Naive thymus-derived CD8-positive, alpha-beta T cell (primary cell): ENCODE data around the gene USP28. TPM values are rescaled to one million over a fixed set of nuclear protein-coding genes. Genes with fewer than 3 reads are reported as not detected.
A peak's percentile ranks its signal among the peaks of the same experiment; 100 is the strongest.

Experiments used
- ATAC-seq, 2 donors: fragments of 150-1000 bp; cut with Tn5 transposase in 1 of 2; sonication (Bioruptor Pico), chemical (Tn5 transposase) in 1 of 2; 1 replicate in 1 of 2; 2 replicates in 1 of 2; pipeline ENCODE4 v1.10.0; 2021; ENCODE audit warnings: mild to moderate bottlenecking in 2 of 2, moderate library complexity in 2 of 2
- POLR2A ChIA-PET: fragments of 350-600 bp; sonication (Branson Sonifier 250); formaldehyde crosslinking; loops from one replicate; lab custom pipeline; 2021; ENCODE audit warnings: antibody characterized with exemption; lab: Charles Lee
- DNase-seq, 10 donors: peaks; one replicate each; pipeline versions ENCODE4 v3.0.0 to v3.0.0-alpha.2; 2020 to 2022
- H3K27ac Mint-ChIP-seq, 10 donors: one replicate each; pipeline ENCODE4 v1.8.0; 2020 to 2022; ENCODE audit warnings: mild to moderate bottlenecking in 10 of 10, mixed read lengths in 10 of 10, moderate library complexity in 4 of 10, inconsistent platforms in 1 of 10
- H3K27me3 Mint-ChIP-seq, 5 donors: one replicate each; pipeline ENCODE4 v1.8.0; 2021 to 2022; ENCODE audit warnings: mixed read lengths in 5 of 5
- H3K36me3 Mint-ChIP-seq, 3 donors: one replicate each; pipeline ENCODE4 v1.8.0; 2020 to 2022; ENCODE audit warnings: mixed read lengths in 3 of 3, mild to moderate bottlenecking in 2 of 3, inconsistent platforms in 1 of 3
- H3K4me1 Mint-ChIP-seq, 4 donors: one replicate each; pipeline ENCODE4 v1.8.0; 2021 to 2022; ENCODE audit warnings: mixed read lengths in 4 of 4
- H3K4me3 Mint-ChIP-seq, 10 donors: one replicate each; pipeline ENCODE4 v1.8.0; 2020 to 2022; ENCODE audit warnings: mild to moderate bottlenecking in 10 of 10, mixed read lengths in 10 of 10, moderate library complexity in 6 of 10, inconsistent platforms in 1 of 10
- H3K9me3 Mint-ChIP-seq, 9 donors: one replicate each; pipeline ENCODE4 v1.8.0; 2020 to 2022; ENCODE audit warnings: mixed read lengths in 9 of 9, mild to moderate bottlenecking in 3 of 9, inconsistent platforms in 1 of 9, moderate library complexity in 1 of 9
- polyA plus RNA-seq, 3 donors: library from polyadenylated mRNA; unstranded; fragments of 300-500 nt; fragmentation: Illumina TruSeq; gene quantifications; one replicate each; pipeline ENCODE4 v1.2.3, GENCODE V29; 2021
- total RNA-seq, 8 experiments: library from RNA in 2 of 8; stranded (reverse) in 2 of 8; gene quantifications; one replicate each; pipeline ENCODE4 v1.2.3 and lab custom pipeline; 2021 to 2026

USP28 gene
- total and polyA plus RNA-seq, 5 experiments from 2014 or later = 13.7 to 69.1 (median 22.0) TPM

DNA sequence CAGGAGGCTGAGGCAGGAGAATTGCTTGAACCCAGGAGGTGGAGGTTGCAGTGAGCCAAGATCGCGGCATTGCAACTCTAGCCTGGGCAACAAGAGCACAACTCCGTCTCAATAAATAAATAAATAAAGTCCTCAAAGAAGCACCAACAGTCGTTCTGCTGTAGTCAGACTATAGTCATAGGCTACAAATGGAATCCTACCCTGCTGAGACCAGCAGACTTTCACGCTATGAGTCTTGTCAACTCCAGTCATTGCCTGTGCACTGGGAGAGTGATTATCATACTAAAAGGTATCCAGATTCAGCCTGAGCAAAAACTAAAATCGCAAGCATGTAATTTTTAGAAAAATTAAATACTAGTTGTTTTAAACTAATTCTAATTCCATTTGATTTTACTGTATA is 19.6 kb downstream of the USP28 start:
- Mint-ChIP-seq H3K4me1 (peaks cover 5 to 25% (median 8%) of the 10 kb centered on the region in 4 donors), H3K4me3 (no peak overlapping the region), H3K27ac (no peak overlapping the region), H3K27me3 (no peaks in the 10 kb centered on the region), H3K9me3 (no peaks in the 10 kb centered on the region), H3K36me3 (peaks cover 6 to 27% (median 13%) of the 10 kb centered on the region in 3 donors)
- ATAC-seq (no peak), DNase-seq (no peak)
- POLR2A ChIA-PET = no interaction called here

DNA sequence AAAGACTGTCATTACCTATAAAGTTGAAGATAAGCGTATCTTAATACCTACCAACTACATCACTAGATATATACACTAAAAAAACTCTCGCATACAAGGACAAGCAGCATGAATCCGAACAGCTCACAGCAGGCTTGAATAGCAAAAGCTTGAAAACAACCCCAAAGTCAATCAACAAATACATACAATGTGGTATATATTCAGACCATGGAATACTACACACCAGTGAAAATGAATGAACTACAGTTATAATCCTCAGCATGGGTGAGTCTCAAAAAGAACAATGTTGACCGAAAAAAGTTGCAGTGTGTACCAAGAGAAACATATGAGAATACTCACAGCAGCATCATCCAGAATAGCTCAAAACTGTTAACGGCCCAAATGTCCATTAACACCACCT is 25.2 kb downstream of the USP28 start:
- peaks cover 14 to 54% (median 32%) of the 10 kb centered on the region in 3 donors for H3K36me3 Mint-ChIP-seq
- no peak for ATAC-seq

GRCh38 chr11:113849713-113850112 is 25.7 kb downstream of the USP28 start:
- POLR2A ChIA-PET = no interaction called here
- Mint-ChIP-seq H3K36me3 (peaks cover 14 to 54% (median 32%) of the 10 kb centered on the region in 3 donors), H3K27ac (no peak overlapping the region), H3K4me3 (no peak overlapping the region), H3K4me1 (peaks cover 0 to 5% (median 1%) of the 10 kb centered on the region in 4 donors), H3K27me3 (no peaks in the 10 kb centered on the region), H3K9me3 (no peaks in the 10 kb centered on the region)
- ATAC-seq = no peak
- no peak for DNase-seq

More for the DNA sequence above, 25.2 kb downstream of the USP28 start:
- no peak overlapping the region for H3K27ac Mint-ChIP-seq
- no peaks in the 10 kb centered on the region for H3K9me3 Mint-ChIP-seq
- POLR2A ChIA-PET = no interaction called here
- no peak overlapping the region for H3K4me3 Mint-ChIP-seq
- no peak for DNase-seq
- peaks cover 0 to 5% (median 1%) of the 10 kb centered on the region in 4 donors for H3K4me1 Mint-ChIP-seq
- no peaks in the 10 kb centered on the region for H3K27me3 Mint-ChIP-seq

- no peak for DNase-seq
- no peak for ATAC-seq
- H3K27ac Mint-ChIP-seq = peak overlapping the region in 2 of 10 donors; percentile 21 to 30
- H3K36me3 Mint-ChIP-seq = peaks cover 14 to 52% (median 42%) of the 10 kb centered on the region in 3 donors
- H3K27me3 Mint-ChIP-seq = no peaks in the 10 kb centered on the region
- POLR2A ChIA-PET = no interaction called here
- H3K4me3 Mint-ChIP-seq = no peak overlapping the region
- H3K9me3 Mint-ChIP-seq = no peaks in the 10 kb centered on the region
- H3K4me1 Mint-ChIP-seq = peaks cover 0 to 5% (median 1%) of the 10 kb centered on the region in 4 donors
Measured at GRCh38 chr11:113847580-113847979, 27.8 kb downstream of the USP28 start.

- H3K4me1 Mint-ChIP-seq = peaks cover 0 to 5% (median 1%) of the 10 kb centered on the region in 4 donors
- H3K4me3 Mint-ChIP-seq = no peak overlapping the region
- DNase-seq (no peak), ATAC-seq (no peak)
- POLR2A ChIA-PET = no interaction called here
- peak overlapping the region in 2 of 10 donors; percentile 1 to 21 for H3K27ac Mint-ChIP-seq
- H3K9me3 Mint-ChIP-seq = no peaks in the 10 kb centered on the region
- H3K27me3 Mint-ChIP-seq = no peaks in the 10 kb centered on the region
- H3K36me3 Mint-ChIP-seq = peaks cover 14 to 47% (median 38%) of the 10 kb centered on the region in 3 donors
Measured at GRCh38 chr11:113847111-113847510, 28.3 kb downstream of the USP28 start.

DNA sequence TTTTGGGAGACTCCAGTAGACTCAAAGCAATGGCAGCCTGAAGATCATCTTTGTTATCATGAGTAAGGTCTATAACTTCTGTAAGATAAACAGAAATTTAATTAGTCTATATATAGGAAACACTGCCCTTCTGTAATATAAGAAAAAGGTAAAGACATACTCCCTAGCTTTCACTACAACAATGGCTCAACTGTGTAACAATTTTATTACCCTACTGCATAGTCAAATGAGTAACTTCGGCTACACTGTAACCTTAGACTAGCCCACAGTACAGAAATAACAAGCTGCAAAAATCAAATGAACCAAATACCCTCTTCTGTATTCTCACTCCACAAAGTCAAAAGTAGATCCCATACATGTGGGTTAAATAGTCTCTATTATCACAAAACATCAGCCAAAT is 33.7 kb downstream of the USP28 start:
- POLR2A ChIA-PET = no interaction called here
- ATAC-seq (no peak), DNase-seq (no peak)
- H3K36me3 Mint-ChIP-seq = peaks cover 9 to 33% (median 24%) of the 10 kb centered on the region in 3 donors
- peaks cover 0 to 20% (median 0%) of the 10 kb centered on the region in 4 donors for H3K4me1 Mint-ChIP-seq
- peak overlapping the region in 2 of 10 donors; percentile 34 to 60 for H3K4me3 Mint-ChIP-seq
- no peaks in the 10 kb centered on the region for H3K9me3 Mint-ChIP-seq
- no peaks in the 10 kb centered on the region for H3K27me3 Mint-ChIP-seq
- peak overlapping the region in 3 of 10 donors; percentile 8 to 69 (median 14) for H3K27ac Mint-ChIP-seq

DNA sequence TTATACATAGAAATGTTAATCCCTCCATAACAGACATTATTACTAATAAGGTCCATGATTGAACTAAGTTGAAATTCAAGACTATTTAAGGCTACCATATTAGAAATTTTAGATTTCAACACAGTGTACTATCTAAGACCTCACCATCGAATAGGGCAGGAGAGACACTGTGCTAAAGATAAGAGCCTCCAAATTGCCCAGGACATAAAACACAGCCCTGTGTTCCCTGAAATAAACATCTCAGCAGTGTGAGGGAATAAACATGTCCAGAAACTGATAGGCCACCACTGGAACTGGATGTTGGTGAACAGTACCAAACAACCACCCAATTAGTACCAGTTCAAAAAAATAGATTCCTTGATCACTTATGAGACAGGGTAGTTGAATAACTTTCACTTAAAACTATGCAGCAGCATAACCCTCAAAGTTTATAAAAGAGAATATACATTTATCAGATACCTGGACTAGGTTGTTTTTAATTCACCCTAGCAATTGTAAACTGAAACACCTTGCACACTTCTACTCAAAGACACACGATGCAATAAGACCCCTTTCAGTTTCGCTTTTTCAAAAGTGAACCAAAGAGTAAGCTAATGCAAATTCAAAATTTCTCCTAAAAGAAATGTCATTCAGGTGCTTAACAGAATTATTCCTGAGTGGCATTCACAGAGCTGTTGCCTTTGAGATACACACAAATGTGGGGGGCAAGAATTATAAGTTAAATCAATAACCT is 34.3 kb downstream of the USP28 start:
- DNase-seq = no peak
- peak overlapping the region in 2 of 10 donors; percentile 34 to 60 for H3K4me3 Mint-ChIP-seq
- peaks cover 9 to 33% (median 24%) of the 10 kb centered on the region in 3 donors for H3K36me3 Mint-ChIP-seq
- no peaks in the 10 kb centered on the region for H3K27me3 Mint-ChIP-seq
- H3K4me1 Mint-ChIP-seq = peaks cover 0 to 20% (median 0%) of the 10 kb centered on the region in 4 donors
- peak overlapping the region in 3 of 10 donors; percentile 8 to 69 (median 14) for H3K27ac Mint-ChIP-seq
- H3K9me3 Mint-ChIP-seq = no peaks in the 10 kb centered on the region
- no peak for ATAC-seq
- POLR2A ChIA-PET = no interaction called here

- no peaks in the 10 kb centered on the region for H3K9me3 Mint-ChIP-seq
- no peaks in the 10 kb centered on the region for H3K27me3 Mint-ChIP-seq
- peak overlapping the region in 2 of 10 donors; percentile 8 to 45 for H3K27ac Mint-ChIP-seq
- peaks cover 0 to 20% (median 0%) of the 10 kb centered on the region in 4 donors for H3K4me1 Mint-ChIP-seq
- peak overlapping the region in 1 of 10 donors; percentile 30 for H3K4me3 Mint-ChIP-seq
- peak in 1 of 10 donors; percentile 5 for DNase-seq
- peak in 1 of 2 donors; percentile 35 for ATAC-seq
- peaks cover 9 to 36% (median 32%) of the 10 kb centered on the region in 3 donors for H3K36me3 Mint-ChIP-seq
- POLR2A ChIA-PET = no interaction called here
Measured at GRCh38 chr11:113839842-113840241, 35.5 kb downstream of the USP28 start.

DNA sequence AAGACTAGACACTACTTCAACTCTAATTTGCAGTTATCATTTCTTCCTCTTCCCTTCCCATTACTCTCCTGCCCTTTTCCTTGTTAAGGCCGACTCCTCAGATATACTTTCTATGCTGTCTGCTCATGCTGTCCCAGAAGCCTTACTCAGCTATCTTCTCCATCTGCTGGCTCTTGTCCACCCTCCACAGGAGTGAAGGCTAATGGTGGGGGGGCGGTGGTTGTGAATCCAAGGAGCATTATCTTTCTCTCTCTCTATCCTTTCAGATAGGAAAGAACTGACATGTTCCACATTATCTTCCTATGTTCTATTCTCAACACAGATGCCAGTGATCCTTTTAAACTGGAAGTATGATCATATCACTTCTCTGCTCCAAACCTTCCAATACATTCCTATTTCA is 37.4 kb downstream of the USP28 start:
- no peak for ATAC-seq
- Mint-ChIP-seq H3K4me3 (no peak overlapping the region), H3K27ac (no peak overlapping the region), H3K9me3 (no peaks in the 10 kb centered on the region), H3K36me3 (peaks cover 9 to 35% (median 33%) of the 10 kb centered on the region in 3 donors), H3K4me1 (peaks cover 0 to 20% (median 0%) of the 10 kb centered on the region in 4 donors), H3K27me3 (no peaks in the 10 kb centered on the region)
- no peak for DNase-seq
- POLR2A ChIA-PET = no interaction called here

GRCh38 chr11:113835306-113835705 is 40.1 kb downstream of the USP28 start:
- Mint-ChIP-seq H3K36me3 (peaks cover 0 to 45% (median 19%) of the 10 kb centered on the region in 3 donors), H3K9me3 (no peaks in the 10 kb centered on the region), H3K27me3 (no peaks in the 10 kb centered on the region), H3K4me1 (peaks cover 0 to 15% (median 0%) of the 10 kb centered on the region in 4 donors), H3K4me3 (no peak overlapping the region), H3K27ac (no peak overlapping the region)
- DNase-seq (no peak), ATAC-seq (no peak)
- POLR2A ChIA-PET = no interaction called here

- H3K27me3 Mint-ChIP-seq = no peaks in the 10 kb centered on the region
- POLR2A ChIA-PET = no interaction called here
- H3K9me3 Mint-ChIP-seq = no peaks in the 10 kb centered on the region
- ATAC-seq (no peak), DNase-seq (no peak)
- no peak overlapping the region for H3K4me3 Mint-ChIP-seq
- peaks cover 0 to 10% (median 0%) of the 10 kb centered on the region in 4 donors for H3K4me1 Mint-ChIP-seq
- peak overlapping the region in 2 of 10 donors; percentile 8 to 41 for H3K27ac Mint-ChIP-seq
- H3K36me3 Mint-ChIP-seq = peaks cover 0 to 54% (median 17%) of the 10 kb centered on the region in 3 donors
Measured at GRCh38 chr11:113833151-113833550, 42.2 kb downstream of the USP28 start.

DNA sequence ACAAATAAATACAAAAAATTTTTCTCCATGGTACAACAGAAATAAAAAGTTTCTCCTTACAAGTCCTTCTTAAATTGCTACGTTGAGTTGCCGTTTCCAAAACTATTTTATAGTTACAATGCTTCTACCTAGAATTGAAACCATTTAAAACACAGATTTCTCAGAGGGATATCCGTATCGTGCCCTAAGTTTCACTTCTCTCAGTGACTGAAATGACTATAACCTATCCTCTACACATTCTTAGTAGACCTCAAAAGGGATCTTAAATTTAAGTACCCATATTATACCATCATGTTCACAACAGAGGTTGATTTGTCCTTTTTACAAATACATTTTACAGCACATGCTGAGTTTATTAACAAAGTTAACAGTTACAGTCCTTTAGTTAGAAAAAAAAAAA is 44.1 kb downstream of the USP28 start:
- Mint-ChIP-seq H3K27ac (peak overlapping the region in 2 of 10 donors; percentile 3 to 13), H3K36me3 (peaks cover 0 to 66% (median 25%) of the 10 kb centered on the region in 3 donors)
- no peak for DNase-seq

GRCh38 chr11:113829751-113830150 is 45.6 kb downstream of the USP28 start:
- H3K36me3 Mint-ChIP-seq = peaks cover 10 to 70% (median 36%) of the 10 kb centered on the region in 3 donors
- no peak overlapping the region for H3K27ac Mint-ChIP-seq
- peaks cover 0 to 10% (median 0%) of the 10 kb centered on the region in 4 donors for H3K4me1 Mint-ChIP-seq
- POLR2A ChIA-PET = no interaction called here
- H3K27me3 Mint-ChIP-seq = no peaks in the 10 kb centered on the region
- DNase-seq = no peak
- H3K4me3 Mint-ChIP-seq = no peak overlapping the region
- H3K9me3 Mint-ChIP-seq = no peaks in the 10 kb centered on the region
- no peak for ATAC-seq

More for the DNA sequence above, 44.1 kb downstream of the USP28 start:
- Mint-ChIP-seq H3K9me3 (no peaks in the 10 kb centered on the region), H3K4me3 (no peak overlapping the region), H3K27me3 (no peaks in the 10 kb centered on the region), H3K4me1 (peaks cover 0 to 10% (median 0%) of the 10 kb centered on the region in 4 donors)
- ATAC-seq = no peak
- POLR2A ChIA-PET = no interaction called here
